NCI-H2227 (cell line): ENCODE measurements around the gene NPNT.

Experiments used
- DNase-seq: peaks from one replicate; lab custom pipeline; 2025; ENCODE audit not compliant: unreplicated experiment; lab: John Stamatoyannopoulos, UW

Gene NPNT

GRCh38 chr4:105969575-105969974, 74.3 kb downstream of the NPNT start:
- no peak for DNase-seq

- DNase-seq: no peak
Observed at GRCh38 chr4:105970371-105970770, 75.1 kb downstream of the NPNT start.

GRCh38 chr4:105971036-105971435, 75.8 kb downstream of the NPNT start:
- no peak for DNase-seq

- no peak for DNase-seq
Observed at GRCh38 chr4:105972946-105973621, 77.8 kb downstream of the NPNT start.

GRCh38 chr4:105976915-105977314, 81.6 kb downstream of the NPNT start:
- DNase-seq: no peak

GRCh38 chr4:105978684-105979296, 83.5 kb downstream of the NPNT start:
- DNase-seq: no peak

GRCh38 chr4:105979506-105979905, 84.2 kb downstream of the NPNT start:
- no peak for DNase-seq

- DNase-seq: no peak
Observed at GRCh38 chr4:105988671-105989070, 93.4 kb downstream of the NPNT start.

- DNase-seq: no peak
Observed at GRCh38 chr4:105989485-105990242, 94.4 kb downstream of the NPNT start.

GRCh38 chr4:105990933-105991332, 95.7 kb downstream of the NPNT start:
- no peak for DNase-seq

- DNase-seq: no peak
Observed at GRCh38 chr4:105991726-105992125, 96.5 kb downstream of the NPNT start.

GRCh38 chr4:105992641-105993305, 97.5 kb downstream of the NPNT start:
- DNase-seq: no peak

- DNase-seq: no peak
Observed at GRCh38 chr4:105994061-105994460, 98.8 kb downstream of the NPNT start.

- no peak for DNase-seq
Observed at GRCh38 chr4:105994841-105995501, 99.7 kb downstream of the NPNT start.

- no peak for DNase-seq
Observed at GRCh38 chr4:105996845-105997244, 101.6 kb downstream of the NPNT start.

GRCh38 chr4:105998171-105999063, 103.1 kb downstream of the NPNT start:
- no peak for DNase-seq

- no peak for DNase-seq
Observed at GRCh38 chr4:106002994-106003393, 107.7 kb downstream of the NPNT start.

GRCh38 chr4:106010761-106011160, 115.5 kb downstream of the NPNT start:
- no peak for DNase-seq

- DNase-seq: no peak
Observed at GRCh38 chr4:106011387-106011786, 116.1 kb downstream of the NPNT start.

- DNase-seq: no peak
Observed at GRCh38 chr4:106017975-106018374, 122.7 kb downstream of the NPNT start.
